Neural cell (in vitro differentiated cells): ENCODE measurements around the gene TBC1D16. TPM values are rescaled to one million over a fixed set of nuclear protein-coding genes. Genes with fewer than 3 reads are reported as not detected.
A peak's percentile ranks its signal among the peaks of the same experiment; 100 is the strongest.

Experiments used
- H2AFZ ChIP-seq: fragments of 200-600, 300-800 bp; sonication (generic), shearing (Covaris generic); 2 replicates; pipeline ENCODE4 v1.6.0; 2014; ENCODE audit warnings: low read depth, mild to moderate bottlenecking, antibody characterized with exemption, low read length, moderate library complexity
- H3F3A ChIP-seq: fragments of 200-600 bp; shearing (Covaris generic); 2 replicates; pipeline ENCODE4 v1.6.1; 2016; ENCODE audit warnings: mild to moderate bottlenecking, moderate library complexity, mixed read lengths, antibody characterized with exemption, low read length; ENCODE audit not compliant: insufficient read depth, poor library complexity, severe bottlenecking
- H3K27ac ChIP-seq: fragments of 200-600, 300-800 bp; sonication (generic), shearing (Covaris generic); 2 replicates; pipeline ENCODE4 v1.5.1; 2014; ENCODE audit warnings: mild to moderate bottlenecking, low read length, moderate library complexity
- H3K27me3 ChIP-seq: fragments of 300-800, 200-600 bp; sonication (generic), shearing (Covaris generic); 2 replicates; pipeline ENCODE4 v1.6.0; 2014; ENCODE audit warnings: mild to moderate bottlenecking, low read depth, low read length, moderate library complexity; ENCODE audit not compliant: insufficient read depth
- H3K36me3 ChIP-seq: fragments of 300-800, 200-600 bp; sonication (generic), shearing (Covaris generic); 2 replicates; pipeline ENCODE4 v1.5.1; 2014; ENCODE audit warnings: mild to moderate bottlenecking, antibody characterized with exemption, low read length, moderate library complexity; ENCODE audit not compliant: insufficient read depth
- H3K4me2 ChIP-seq: fragments of 300-800, 200-600 bp; sonication (generic), shearing (Covaris generic); 2 replicates; pipeline ENCODE4 v1.6.0; 2014; ENCODE audit warnings: mild to moderate bottlenecking, low read length
- H3K4me3 ChIP-seq: fragments of 300-800, 200-600 bp; sonication (generic), shearing (Covaris generic); 2 replicates; pipeline ENCODE4 v1.5.1; 2014; ENCODE audit warnings: mild to moderate bottlenecking, low read length, moderate library complexity
- H3K79me2 ChIP-seq: fragments of 200-600 bp; shearing (Covaris generic); replicated peaks from 2 replicates; pipeline ENCODE4 v1.6.0; 2014; ENCODE audit warnings: mild to moderate bottlenecking, low read length, moderate library complexity; ENCODE audit not compliant: insufficient read depth
- H3K9ac ChIP-seq: fragments of 300-800, 200-600 bp; sonication (generic), shearing (Covaris generic); 2 replicates; pipeline ENCODE4 v1.6.1; 2016; ENCODE audit warnings: mild to moderate bottlenecking, low read length, mixed read lengths
- H3K9me2 ChIP-seq: fragments of 200-600 bp; shearing (Covaris generic); 2 replicates; pipeline ENCODE4 v1.6.1; 2016; ENCODE audit warnings: mild to moderate bottlenecking, low read length, mixed read lengths; ENCODE audit not compliant: insufficient read depth
- H3K9me3 ChIP-seq: fragments of 200-600, 300-800 bp; sonication (generic), shearing (Covaris generic); 2 replicates; pipeline ENCODE4 v1.6.1; 2016; ENCODE audit warnings: mild to moderate bottlenecking, mixed run types, low read length, moderate library complexity, mixed read lengths
- H4K20me1 ChIP-seq: fragments of 200-600 bp; shearing (Covaris generic); 2 replicates; pipeline ENCODE4 v1.6.1; 2016; ENCODE audit warnings: mild to moderate bottlenecking, mixed run types; ENCODE audit not compliant: insufficient read depth
- EP300 ChIP-seq: fragments of 450-650 bp; conservative IDR thresholded peaks from 2 replicates; pipeline ENCODE4 v1.6.1; 2014; ENCODE audit warnings: antibody characterized with exemption, mild to moderate bottlenecking, moderate library complexity; ENCODE audit not compliant: poor library complexity, severe bottlenecking
- EZH2 ChIP-seq: fragments of 200-600, 300-800 bp; shearing (Covaris generic), sonication (generic); IDR thresholded peaks from 2 replicates; pipeline ENCODE4 v1.6.1; 2014; ENCODE audit warnings: antibody characterized with exemption, low read length, borderline replicate concordance, mild to moderate bottlenecking; ENCODE audit not compliant: insufficient read depth, poor library complexity, severe bottlenecking
- MXI1 ChIP-seq: fragments of 450-650 bp; conservative IDR thresholded peaks from 2 replicates; pipeline ENCODE4 v1.6.1; 2014; ENCODE audit warnings: antibody characterized with exemption, mild to moderate bottlenecking; ENCODE audit not compliant: poor library complexity, severe bottlenecking
- POLR2AphosphoS5 ChIP-seq: IDR thresholded peaks from 2 replicates; pipeline ENCODE4 v1.6.1; 2012
- RAD21 ChIP-seq: fragments of 450-650 bp; conservative IDR thresholded peaks from 2 replicates; pipeline ENCODE4 v1.6.1; 2014; ENCODE audit warnings: antibody characterized with exemption, mild to moderate bottlenecking, moderate library complexity
- SMC3 ChIP-seq: fragments of 450-650 bp; conservative IDR thresholded peaks from 2 replicates; pipeline ENCODE4 v1.6.1; 2014; ENCODE audit warnings: antibody characterized with exemption, mild to moderate bottlenecking, moderate library complexity; ENCODE audit not compliant: poor library complexity
- TAF1 ChIP-seq: IDR thresholded peaks from 2 replicates; pipeline ENCODE4 v1.6.1; 2012; ENCODE audit warnings: low read depth
- polyA plus RNA-seq: library from polyadenylated mRNA; depleted of rRNA; stranded (reverse); fragments of >200 nt; gene quantifications from 2 replicates; pipeline ENCODE4 v1.2.3, GENCODE V29; 2014
- TF ChIP-seq, protein P1 (sequence below): IDR thresholded peaks from 2 replicates; pipeline ENCODE4 v1.6.1; 2012; ENCODE audit warnings: borderline replicate concordance
- TF ChIP-seq, protein P2 (sequence below): fragments of 450-650 bp; IDR thresholded peaks from 2 replicates; pipeline ENCODE4 v1.5.1; 2014; ENCODE audit warnings: antibody characterized with exemption, mild to moderate bottlenecking, moderate library complexity; ENCODE audit not compliant: poor library complexity, severe bottlenecking

TBC1D16 gene
- polyA plus RNA-seq, 1 donor from 2014 or later: 19.8 TPM

DNA sequence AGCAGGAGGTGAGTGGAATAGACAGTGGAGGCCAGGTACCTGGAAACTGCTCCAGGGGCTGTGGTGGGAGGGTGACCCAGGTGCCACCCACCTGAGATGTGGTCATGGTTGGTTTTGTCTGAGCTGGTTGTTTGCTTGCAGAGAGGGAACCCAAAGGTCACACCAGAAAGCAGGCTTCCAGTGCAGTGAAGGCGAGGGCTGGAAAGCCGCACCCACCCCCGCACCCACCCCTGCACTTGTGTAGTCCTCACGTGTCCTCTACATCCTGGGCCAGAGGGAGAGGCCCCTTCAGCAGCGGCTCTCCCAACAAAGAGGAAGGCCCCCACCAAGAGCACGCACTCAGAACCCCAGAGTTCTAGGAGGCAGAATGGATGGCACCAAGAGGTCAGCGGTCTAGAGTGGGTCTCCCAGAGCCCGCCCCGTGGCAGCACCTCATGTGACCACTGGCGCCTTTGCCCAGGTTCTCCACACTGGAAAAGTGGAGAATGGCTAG lies 103.8 kb downstream of the TBC1D16 start:
- Histone ChIP-seq H3K9ac (no peak overlapping the region), H3K36me3 (no peaks in the 10 kb centered on the region), H3K9me3 (no peaks in the 10 kb centered on the region), H3K27ac (no peak overlapping the region), H3K27me3 (no peaks in the 10 kb centered on the region), H3K4me3 (no peak overlapping the region), H3F3A (no peaks in the 10 kb centered on the region), H3K79me2 (no peaks in the 10 kb centered on the region), H3K9me2 (no peaks in the 10 kb centered on the region), H2AFZ (no peak overlapping the region), H4K20me1 (no peaks in the 10 kb centered on the region), H3K4me2 (no peak overlapping the region)
- TF ChIP-seq, protein P1, sequence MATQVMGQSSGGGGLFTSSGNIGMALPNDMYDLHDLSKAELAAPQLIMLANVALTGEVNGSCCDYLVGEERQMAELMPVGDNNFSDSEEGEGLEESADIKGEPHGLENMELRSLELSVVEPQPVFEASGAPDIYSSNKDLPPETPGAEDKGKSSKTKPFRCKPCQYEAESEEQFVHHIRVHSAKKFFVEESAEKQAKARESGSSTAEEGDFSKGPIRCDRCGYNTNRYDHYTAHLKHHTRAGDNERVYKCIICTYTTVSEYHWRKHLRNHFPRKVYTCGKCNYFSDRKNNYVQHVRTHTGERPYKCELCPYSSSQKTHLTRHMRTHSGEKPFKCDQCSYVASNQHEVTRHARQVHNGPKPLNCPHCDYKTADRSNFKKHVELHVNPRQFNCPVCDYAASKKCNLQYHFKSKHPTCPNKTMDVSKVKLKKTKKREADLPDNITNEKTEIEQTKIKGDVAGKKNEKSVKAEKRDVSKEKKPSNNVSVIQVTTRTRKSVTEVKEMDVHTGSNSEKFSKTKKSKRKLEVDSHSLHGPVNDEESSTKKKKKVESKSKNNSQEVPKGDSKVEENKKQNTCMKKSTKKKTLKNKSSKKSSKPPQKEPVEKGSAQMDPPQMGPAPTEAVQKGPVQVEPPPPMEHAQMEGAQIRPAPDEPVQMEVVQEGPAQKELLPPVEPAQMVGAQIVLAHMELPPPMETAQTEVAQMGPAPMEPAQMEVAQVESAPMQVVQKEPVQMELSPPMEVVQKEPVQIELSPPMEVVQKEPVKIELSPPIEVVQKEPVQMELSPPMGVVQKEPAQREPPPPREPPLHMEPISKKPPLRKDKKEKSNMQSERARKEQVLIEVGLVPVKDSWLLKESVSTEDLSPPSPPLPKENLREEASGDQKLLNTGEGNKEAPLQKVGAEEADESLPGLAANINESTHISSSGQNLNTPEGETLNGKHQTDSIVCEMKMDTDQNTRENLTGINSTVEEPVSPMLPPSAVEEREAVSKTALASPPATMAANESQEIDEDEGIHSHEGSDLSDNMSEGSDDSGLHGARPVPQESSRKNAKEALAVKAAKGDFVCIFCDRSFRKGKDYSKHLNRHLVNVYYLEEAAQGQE: no peak
- no peak for TF ChIP-seq SMC3
- no peak for TF ChIP-seq EZH2

DNA sequence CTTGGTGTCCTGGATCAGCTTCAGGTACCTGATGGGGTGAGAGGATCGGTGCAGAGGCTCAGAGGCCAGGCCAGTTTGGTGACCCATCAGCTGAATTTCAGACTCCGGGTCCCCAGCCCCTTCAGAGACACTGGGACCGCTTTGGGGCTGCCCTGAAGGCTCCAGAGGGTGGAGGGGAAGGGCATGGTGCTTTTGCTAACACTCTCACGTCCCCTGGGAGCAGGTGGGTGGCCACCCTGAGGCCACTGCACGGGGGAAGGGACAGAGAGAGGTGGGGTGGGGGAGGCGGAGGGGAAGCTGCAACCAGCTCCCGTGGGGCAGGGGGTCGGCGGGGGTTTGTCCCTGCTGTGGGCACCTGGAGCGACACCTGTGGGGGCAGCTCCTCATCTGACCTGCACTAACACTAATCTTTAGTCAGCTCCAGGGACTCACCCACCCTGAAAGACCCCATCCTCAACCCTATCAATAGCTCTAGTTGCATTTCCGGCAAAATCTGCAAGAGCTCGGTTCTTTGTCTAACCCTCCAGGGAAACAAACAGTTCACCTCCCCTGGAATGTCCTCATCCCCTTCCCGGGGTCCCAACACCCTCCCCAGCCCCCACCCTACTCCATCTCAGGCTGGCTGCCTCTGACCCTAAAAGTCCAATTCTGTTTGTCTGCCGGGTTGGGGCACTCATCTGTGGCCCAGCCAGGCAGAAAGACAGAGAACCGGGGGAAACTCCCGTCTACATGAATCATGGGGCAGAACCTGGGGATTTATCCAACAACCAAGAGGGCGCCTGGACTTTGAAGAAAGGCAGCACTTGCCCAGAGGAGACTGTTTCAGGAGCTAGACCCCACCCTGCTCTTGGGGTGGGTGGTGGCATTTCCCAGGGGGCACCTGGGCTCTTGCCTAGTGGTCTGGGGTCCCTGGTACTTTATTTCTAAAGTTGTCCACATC lies 104.5 kb downstream of the TBC1D16 start:
- no peak for TF ChIP-seq MXI1
- TF ChIP-seq POLR2AphosphoS5: no peak
- TF ChIP-seq TAF1: no peak
- TF ChIP-seq EP300: no peak
- TF ChIP-seq EZH2: no peak
- TF ChIP-seq RAD21: no peak
- TF ChIP-seq, protein P2, sequence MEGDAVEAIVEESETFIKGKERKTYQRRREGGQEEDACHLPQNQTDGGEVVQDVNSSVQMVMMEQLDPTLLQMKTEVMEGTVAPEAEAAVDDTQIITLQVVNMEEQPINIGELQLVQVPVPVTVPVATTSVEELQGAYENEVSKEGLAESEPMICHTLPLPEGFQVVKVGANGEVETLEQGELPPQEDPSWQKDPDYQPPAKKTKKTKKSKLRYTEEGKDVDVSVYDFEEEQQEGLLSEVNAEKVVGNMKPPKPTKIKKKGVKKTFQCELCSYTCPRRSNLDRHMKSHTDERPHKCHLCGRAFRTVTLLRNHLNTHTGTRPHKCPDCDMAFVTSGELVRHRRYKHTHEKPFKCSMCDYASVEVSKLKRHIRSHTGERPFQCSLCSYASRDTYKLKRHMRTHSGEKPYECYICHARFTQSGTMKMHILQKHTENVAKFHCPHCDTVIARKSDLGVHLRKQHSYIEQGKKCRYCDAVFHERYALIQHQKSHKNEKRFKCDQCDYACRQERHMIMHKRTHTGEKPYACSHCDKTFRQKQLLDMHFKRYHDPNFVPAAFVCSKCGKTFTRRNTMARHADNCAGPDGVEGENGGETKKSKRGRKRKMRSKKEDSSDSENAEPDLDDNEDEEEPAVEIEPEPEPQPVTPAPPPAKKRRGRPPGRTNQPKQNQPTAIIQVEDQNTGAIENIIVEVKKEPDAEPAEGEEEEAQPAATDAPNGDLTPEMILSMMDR: no peak
- TF ChIP-seq, protein P1: no peak
- TF ChIP-seq SMC3: no peak
- H3K4me2 ChIP-seq: no peak overlapping the region

More for the DNA sequence above, 104.5 kb downstream of the TBC1D16 start:
- Histone ChIP-seq H3K79me2 (no peaks in the 10 kb centered on the region), H3K4me3 (peak overlapping the region; percentile 71), H3K27me3 (no peaks in the 10 kb centered on the region), H3K36me3 (no peaks in the 10 kb centered on the region), H3K27ac (no peak overlapping the region), H3K9me3 (no peaks in the 10 kb centered on the region), H4K20me1 (no peaks in the 10 kb centered on the region), H3F3A (no peaks in the 10 kb centered on the region), H3K9ac (peak overlapping the region; percentile 76), H3K9me2 (no peaks in the 10 kb centered on the region), H2AFZ (no peak overlapping the region)
